Activated naive CD8-positive, alpha-beta T cell treated with anti-CD3 and anti-CD28 coated beads, Interleukin-2, amount 50 U/mL, for 24 hours (primary cell): ENCODE data around the gene MYLK3.

Experiments used
- ATAC-seq: fragments of 150-1000 bp; cut with Tn5 transposase; one replicate; pipeline ENCODE4 v1.10.0; 2021
- DNase-seq: peaks from one replicate; pipeline ENCODE4 v3.0.0; 2021
- H3K27ac Mint-ChIP-seq: one replicate; pipeline ENCODE4 v1.8.0; 2021; ENCODE audit warnings: mild to moderate bottlenecking, mixed read lengths
- H3K27me3 Mint-ChIP-seq: one replicate; pipeline ENCODE4 v1.8.0; 2021; ENCODE audit warnings: mixed read lengths
- H3K36me3 Mint-ChIP-seq: one replicate; pipeline ENCODE4 v1.8.0; 2021; ENCODE audit warnings: low read depth, mixed read lengths
- H3K4me1 Mint-ChIP-seq: one replicate; pipeline ENCODE4 v1.8.0; 2021; ENCODE audit warnings: mixed read lengths
- H3K4me3 Mint-ChIP-seq: one replicate; pipeline ENCODE4 v1.8.0; 2021; ENCODE audit warnings: mild to moderate bottlenecking, moderate library complexity, mixed read lengths
- H3K9me3 Mint-ChIP-seq: one replicate; pipeline ENCODE4 v1.8.0; 2021; ENCODE audit warnings: mixed read lengths

Gene MYLK3

GRCh38 chr16:46662123-46662522 is 86.0 kb downstream of the MYLK3 start:
- H3K36me3 Mint-ChIP-seq = peaks cover 43% of the 10 kb centered on the region
- H3K27me3 Mint-ChIP-seq = no peaks in the 10 kb centered on the region
- ATAC-seq (no peak), DNase-seq (no peak)
- H3K27ac Mint-ChIP-seq = no peak overlapping the region
- no peak overlapping the region for H3K4me3 Mint-ChIP-seq
- peaks cover 19% of the 10 kb centered on the region for H3K4me1 Mint-ChIP-seq
- no peaks in the 10 kb centered on the region for H3K9me3 Mint-ChIP-seq

- DNase-seq = peak; percentile 33
- Mint-ChIP-seq H3K4me1 (peaks cover 19% of the 10 kb centered on the region), H3K27me3 (no peaks in the 10 kb centered on the region), H3K27ac (peak overlapping the region; percentile 65), H3K4me3 (no peak overlapping the region), H3K9me3 (no peaks in the 10 kb centered on the region), H3K36me3 (peaks cover 47% of the 10 kb centered on the region)
- peak; percentile 96 for ATAC-seq
These were observed 89.2 kb downstream of the MYLK3 start for GRCh38 chr16:46658925-46659324.
